ENCODE data around the gene OCSTAMP. TPM values are rescaled to one million over a fixed set of nuclear protein-coding genes. Genes with fewer than 3 reads are reported as not detected.

The OCSTAMP gene
- total RNA-seq, 1 donor from 2014 or later = not detected

GRCh38 chr20:46590443-46590842 is 40.0 kb upstream of the OCSTAMP start:
- H3K9ac ChIP-seq (ENCODE audit: low read length) = no peak overlapping the region
- H3K4me1 ChIP-seq (ENCODE audit: insufficient read depth, low read length) = no peaks in the 10 kb centered on the region
- no peak overlapping the region for H2AFZ ChIP-seq (ENCODE audit: low read depth, low read length)
- no peaks in the 10 kb centered on the region for H3K79me2 ChIP-seq (ENCODE audit: insufficient read depth, low read length)
- no peak overlapping the region for H3K4me2 ChIP-seq (ENCODE audit: low read length)
- H3K4me1 Mint-ChIP-seq (ENCODE audit: low read depth, unreplicated experiment) = no peaks in the 10 kb centered on the region
- H3K27me3 Mint-ChIP-seq (ENCODE audit: low read depth, unreplicated experiment) = peaks cover 2% of the 10 kb centered on the region
- H3K9me3 Mint-ChIP-seq (ENCODE audit: unreplicated experiment) = peaks cover 2% of the 10 kb centered on the region
- no peak overlapping the region for H3K4me3 ChIP-seq (ENCODE audit: insufficient read depth, low read depth, low read length)
- H3K36me3 Mint-ChIP-seq (ENCODE audit: low read depth, unreplicated experiment) = no peaks in the 10 kb centered on the region
- no peaks in the 10 kb centered on the region for H3K27me3 ChIP-seq (ENCODE audit: insufficient read depth, low read length)
- no peaks in the 10 kb centered on the region for H4K20me1 ChIP-seq (ENCODE audit: insufficient read depth, low read length)
- H3K4me3 Mint-ChIP-seq (ENCODE audit: unreplicated experiment) = no peak overlapping the region
- TF ChIP-seq EZH2 (IDR thresholded peaks at IDR 0.05; ENCODE audit: insufficient read depth, low read length) = no peak
- no peak for TF ChIP-seq CTCF (IDR thresholded peaks at IDR 0.05; ENCODE audit: insufficient read depth, low read depth, low read length)
- H3K27ac Mint-ChIP-seq (ENCODE audit: unreplicated experiment) = no peak overlapping the region
- no peak for FAIRE-seq
- no peaks in the 10 kb centered on the region for H3K9me3 ChIP-seq (ENCODE audit: insufficient read depth, low read depth, low read length)
- no peaks in the 10 kb centered on the region for H3K36me3 ChIP-seq (ENCODE audit: insufficient read depth, low read length)
- DNase-seq (ENCODE audit: low read depth) = no peak
- H3K27ac ChIP-seq (ENCODE audit: low read depth, low read length) = no peak overlapping the region

GRCh38 chr20:46588532-46589511 is 38.4 kb upstream of the OCSTAMP start:
- no peaks in the 10 kb centered on the region for H3K4me1 Mint-ChIP-seq (ENCODE audit: low read depth, unreplicated experiment)
- Histone ChIP-seq H3K4me1 (ENCODE audit: insufficient read depth, low read length) (no peaks in the 10 kb centered on the region), H2AFZ (ENCODE audit: low read depth, low read length) (no peak overlapping the region), H3K27me3 (ENCODE audit: insufficient read depth, low read length) (no peaks in the 10 kb centered on the region), H3K36me3 (ENCODE audit: insufficient read depth, low read length) (no peaks in the 10 kb centered on the region), H3K4me2 (ENCODE audit: low read length) (no peak overlapping the region), H3K4me3 (ENCODE audit: insufficient read depth, low read depth, low read length) (no peak overlapping the region), H3K79me2 (ENCODE audit: insufficient read depth, low read length) (no peaks in the 10 kb centered on the region), H3K9me3 (ENCODE audit: insufficient read depth, low read depth, low read length) (no peaks in the 10 kb centered on the region), H4K20me1 (ENCODE audit: insufficient read depth, low read length) (no peaks in the 10 kb centered on the region), H3K9ac (ENCODE audit: low read length) (no peak overlapping the region), H3K27ac (ENCODE audit: low read depth, low read length) (no peak overlapping the region)
- H3K27ac Mint-ChIP-seq (ENCODE audit: unreplicated experiment) = no peak overlapping the region
- no peaks in the 10 kb centered on the region for H3K27me3 Mint-ChIP-seq (ENCODE audit: low read depth, unreplicated experiment)
- no peaks in the 10 kb centered on the region for H3K9me3 Mint-ChIP-seq (ENCODE audit: unreplicated experiment)
- TF ChIP-seq EZH2 (IDR thresholded peaks at IDR 0.05; ENCODE audit: insufficient read depth, low read length) = no peak
- TF ChIP-seq CTCF (IDR thresholded peaks at IDR 0.05; ENCODE audit: insufficient read depth, low read depth, low read length) = no peak
- FAIRE-seq = no peak
- H3K36me3 Mint-ChIP-seq (ENCODE audit: low read depth, unreplicated experiment) = no peaks in the 10 kb centered on the region
- DNase-seq (ENCODE audit: low read depth) = no peak
- H3K4me3 Mint-ChIP-seq (ENCODE audit: unreplicated experiment) = no peak overlapping the region

- Histone ChIP-seq H2AFZ (ENCODE audit: low read depth, low read length) (no peak overlapping the region), H3K4me3 (ENCODE audit: insufficient read depth, low read depth, low read length) (no peak overlapping the region), H3K9me3 (ENCODE audit: insufficient read depth, low read depth, low read length) (no peaks in the 10 kb centered on the region), H3K36me3 (ENCODE audit: insufficient read depth, low read length) (no peaks in the 10 kb centered on the region), H3K4me2 (ENCODE audit: low read length) (no peak overlapping the region), H3K27me3 (ENCODE audit: insufficient read depth, low read length) (no peaks in the 10 kb centered on the region), H3K4me1 (ENCODE audit: insufficient read depth, low read length) (no peaks in the 10 kb centered on the region), H3K27ac (ENCODE audit: low read depth, low read length) (no peak overlapping the region), H4K20me1 (ENCODE audit: insufficient read depth, low read length) (no peaks in the 10 kb centered on the region), H3K79me2 (ENCODE audit: insufficient read depth, low read length) (no peaks in the 10 kb centered on the region), H3K9ac (ENCODE audit: low read length) (no peak overlapping the region)
- Mint-ChIP-seq H3K36me3 (ENCODE audit: low read depth, unreplicated experiment) (no peaks in the 10 kb centered on the region), H3K27ac (ENCODE audit: unreplicated experiment) (no peak overlapping the region), H3K4me1 (ENCODE audit: low read depth, unreplicated experiment) (no peaks in the 10 kb centered on the region), H3K4me3 (ENCODE audit: unreplicated experiment) (no peak overlapping the region), H3K9me3 (ENCODE audit: unreplicated experiment) (no peaks in the 10 kb centered on the region), H3K27me3 (ENCODE audit: low read depth, unreplicated experiment) (no peaks in the 10 kb centered on the region)
- TF ChIP-seq EZH2 (IDR thresholded peaks at IDR 0.05; ENCODE audit: insufficient read depth, low read length) (no peak), CTCF (IDR thresholded peaks at IDR 0.05; ENCODE audit: insufficient read depth, low read depth, low read length) (no peak)
- DNase-seq (ENCODE audit: low read depth) (no peak), FAIRE-seq (no peak)
Observed at GRCh38 chr20:46587986-46588385, 37.5 kb upstream of the OCSTAMP start.

All from astrocyte (in vitro differentiated cells and primary cell).